IMR-90 (cell line): ENCODE data around the gene ARMC8. TPM values are rescaled to one million over a fixed set of nuclear protein-coding genes. Genes with fewer than 3 reads are reported as not detected.

Experiments
- ATAC-seq: fragments of 200-7000 bp; cut with Tn5 transposase; 2 replicates; pipeline ENCODE4 v1.9.1; 2020; ENCODE audit warnings: low read depth, mild to moderate bottlenecking, moderate library complexity
- BruUV-seq: library from RNA; stranded (reverse); fragments of 400-500 nt; replicated peaks from 2 replicates; lab custom pipeline; 2021; lab: Mats Ljungman, UMichigan
- CTCF ChIA-PET: fragments of 300-600 bp; formaldehyde crosslinking; extraction: SDS; loops from one replicate; lab custom pipeline; 2021; ENCODE audit warnings: antibody characterized with exemption; lab: Yijun Ruan, JAX
- POLR2A ChIA-PET: fragments of 300-600 bp; sonication (Branson Sonifier 250); formaldehyde crosslinking; loops from one replicate; lab custom pipeline; 2022; ENCODE audit warnings: antibody characterized with exemption; ENCODE audit not compliant: unreplicated experiment; lab: Charles Lee
- DNase-seq: peaks from one replicate; pipeline ENCODE4 v3.0.0; 2013
- H2AFZ ChIP-seq: replicated peaks from 2 replicates; pipeline ENCODE3; 2013; ENCODE audit warnings: low read length, mild to moderate bottlenecking; ENCODE audit not compliant: poor library complexity
- H2AK5ac ChIP-seq: 2 replicates; pipeline ENCODE4 v1.6.1; 2013; ENCODE audit warnings: low read depth, low read length, inconsistent platforms
- H2AK9ac ChIP-seq: replicated peaks from 2 replicates; pipeline ENCODE3; 2013; ENCODE audit warnings: mild to moderate bottlenecking, low read depth, low read length, moderate library complexity; ENCODE audit not compliant: poor library complexity
- H2BK120ac ChIP-seq: 2 replicates; pipeline ENCODE4 v1.6.1; 2013; ENCODE audit warnings: low read depth, low read length, inconsistent platforms
- H2BK15ac ChIP-seq: 3 replicates; pipeline ENCODE4 v1.6.1; 2013; ENCODE audit warnings: low read depth, low read length, inconsistent platforms
- H2BK20ac ChIP-seq: 2 replicates; pipeline ENCODE4 v1.6.1; 2013; ENCODE audit warnings: low read depth, mild to moderate bottlenecking, inconsistent platforms, low read length, moderate library complexity
- H2BK5ac ChIP-seq: 2 replicates; pipeline ENCODE4 v1.6.1; 2013; ENCODE audit warnings: mild to moderate bottlenecking, low read depth, low read length, inconsistent platforms; ENCODE audit not compliant: poor library complexity, severe bottlenecking
- H3K14ac ChIP-seq: replicated peaks from 2 replicates; pipeline ENCODE4 v1.6.1; 2013; ENCODE audit warnings: low read depth, low read length, inconsistent platforms
- H3K18ac ChIP-seq: 2 replicates; pipeline ENCODE4 v1.6.1; 2013; ENCODE audit warnings: low read depth, low read length, control low read depth
- H3K23ac ChIP-seq: 2 replicates; pipeline ENCODE4 v1.6.1; 2013; ENCODE audit warnings: low read depth, low read length, inconsistent platforms
- H3K27ac ChIP-seq: 2 replicates; pipeline ENCODE4 v1.5.1; 2013; ENCODE audit warnings: mild to moderate bottlenecking, control low read depth, low read length; ENCODE audit not compliant: insufficient read depth
- H3K27me3 ChIP-seq: 2 replicates; pipeline ENCODE4 v1.6.1; 2013; ENCODE audit warnings: low read length; ENCODE audit not compliant: control insufficient read depth, insufficient read depth
- H3K36me3 ChIP-seq: 2 replicates; pipeline ENCODE4 v1.6.1; 2013; ENCODE audit warnings: low read length, mixed read lengths; ENCODE audit not compliant: control insufficient read depth, insufficient read depth
- H3K4ac ChIP-seq: 2 replicates; pipeline ENCODE4 v1.6.1; 2013; ENCODE audit warnings: low read depth, low read length, inconsistent platforms
- H3K4me1 ChIP-seq: 2 replicates; pipeline ENCODE4 v1.6.1; 2013; ENCODE audit warnings: low read length, mixed read lengths; ENCODE audit not compliant: control insufficient read depth, insufficient read depth
- H3K4me2 ChIP-seq: 2 replicates; pipeline ENCODE4 v1.6.1; 2013; ENCODE audit warnings: low read depth, mild to moderate bottlenecking, control low read depth, low read length, moderate library complexity
- H3K4me3 ChIP-seq: 2 replicates; pipeline ENCODE4 v1.5.1; 2013; ENCODE audit warnings: low read depth, mild to moderate bottlenecking, control low read depth, low read length, moderate library complexity; ENCODE audit not compliant: insufficient read depth
- H3K56ac ChIP-seq: 2 replicates; pipeline ENCODE4 v1.6.1; 2013; ENCODE audit warnings: low read length, inconsistent platforms; ENCODE audit not compliant: insufficient read depth; ENCODE audit errors: extremely low read depth
- H3K79me1 ChIP-seq, 2 experiments: 2 replicates each; pipeline ENCODE4 v1.6.1; 2013; ENCODE audit warnings: low read length in 2 of 2, inconsistent platforms in 1 of 2, low read depth in 1 of 2
- H3K9ac ChIP-seq: 2 replicates; pipeline ENCODE4 v1.6.1; 2013; ENCODE audit warnings: low read depth, low read length, control low read depth
- H3K9me1 ChIP-seq: 2 replicates; pipeline ENCODE4 v1.6.1; 2013; ENCODE audit warnings: low read length, inconsistent platforms; ENCODE audit not compliant: insufficient read depth
- H3K9me3 ChIP-seq: 2 replicates; pipeline ENCODE4 v1.6.1; 2013; ENCODE audit warnings: low read length; ENCODE audit not compliant: control insufficient read depth, insufficient read depth
- H4K20me1 ChIP-seq: 2 replicates; pipeline ENCODE4 v1.6.1; 2013; ENCODE audit warnings: low read length, inconsistent platforms; ENCODE audit not compliant: insufficient read depth
- H4K5ac ChIP-seq: 2 replicates; pipeline ENCODE4 v1.6.1; 2013; ENCODE audit warnings: mild to moderate bottlenecking, low read depth, low read length, control low read depth
- H4K8ac ChIP-seq, 2 experiments: 2 replicates each; pipeline ENCODE4 v1.6.1; 2013; ENCODE audit warnings: low read depth in 2 of 2, low read length in 2 of 2, control low read depth in 1 of 2, inconsistent platforms in 1 of 2
- H4K91ac ChIP-seq: 2 replicates; pipeline ENCODE4 v1.6.1; 2013; ENCODE audit warnings: low read depth, low read length, inconsistent platforms; ENCODE audit not compliant: insufficient read depth
- BHLHE40 ChIP-seq: fragments of 150-350 bp; IDR thresholded peaks from 2 replicates; pipeline ENCODE4 v1.6.1; 2016; ENCODE audit warnings: mild to moderate bottlenecking, low read depth, low read length
- CEBPB ChIP-seq: IDR thresholded peaks from 2 replicates; pipeline ENCODE4 v1.6.1; 2012; ENCODE audit warnings: low read depth, low read length, improper control_type of control experiment
- CHD1 ChIP-seq: IDR thresholded peaks from 2 replicates; pipeline ENCODE4 v1.6.1; 2012; ENCODE audit warnings: low read depth, low read length, improper control_type of control experiment
- FOS ChIP-seq: fragments of 150-350 bp; IDR thresholded peaks from 2 replicates; pipeline ENCODE4 v1.6.1; 2016; ENCODE audit warnings: low read depth, low read length
- MAFK ChIP-seq: IDR thresholded peaks from 2 replicates; pipeline ENCODE4 v1.6.1; 2012; ENCODE audit warnings: low read depth, low read length, improper control_type of control experiment
- MAZ ChIP-seq: IDR thresholded peaks from 2 replicates; pipeline ENCODE4 v1.6.1; 2012; ENCODE audit warnings: low read depth, mild to moderate bottlenecking, low read length, improper control_type of control experiment, moderate library complexity, borderline replicate concordance
- MXI1 ChIP-seq: IDR thresholded peaks from 2 replicates; pipeline ENCODE4 v1.6.1; 2012; ENCODE audit warnings: low read depth, mild to moderate bottlenecking, low read length, moderate library complexity, borderline replicate concordance
- NFE2L2 ChIP-seq: fragments of 150-350 bp; IDR thresholded peaks from 2 replicates; pipeline ENCODE4 v1.6.1; 2016; ENCODE audit warnings: low read depth, mild to moderate bottlenecking, low read length
- POLR2A ChIP-seq: IDR thresholded peaks from 2 replicates; pipeline ENCODE4 v1.6.1; 2012; ENCODE audit warnings: mild to moderate bottlenecking, low read depth, low read length
- RAD21 ChIP-seq: IDR thresholded peaks from 2 replicates; pipeline ENCODE4 v1.6.1; 2012; ENCODE audit warnings: low read length, improper control_type of control experiment
- RCOR1 ChIP-seq: IDR thresholded peaks from 2 replicates; pipeline ENCODE4 v1.6.1; 2012; ENCODE audit warnings: mild to moderate bottlenecking, low read length, improper control_type of control experiment; ENCODE audit not compliant: insufficient replicate concordance
- RFX5 ChIP-seq: IDR thresholded peaks from 2 replicates; pipeline ENCODE4 v1.8.0; 2012; ENCODE audit warnings: low read depth, mild to moderate bottlenecking, low read length, moderate library complexity
- SMC3 ChIP-seq: fragments of 150-350 bp; IDR thresholded peaks from 2 replicates; pipeline ENCODE4 v1.6.1; 2016; ENCODE audit warnings: low read depth, mild to moderate bottlenecking, antibody characterized with exemption, low read length, moderate library complexity
- WGBS, 2 experiments: methylation state at CpG; one replicate each; pipeline versions ENCODE4 v1.1.5 to v1.1.7; 2013; ENCODE audit warnings: missing lambda C conversion rate in 2 of 2; ENCODE audit not compliant: insufficient read length in 1 of 2; ENCODE audit errors: extremely low coverage in 2 of 2; 5-methylcytosine and 5-hydroxymethylcytosine counted together
- dilution Hi-C: fragments of 300-500 bp; cut with HindIII; formaldehyde crosslinking; loops from one replicate; pipeline ENCODE4 v1.14.3; 2018; ENCODE audit warnings: low sequenced_read_pairs; ENCODE audit not compliant: unreplicated experiment
- in situ Hi-C: fragments of 300-500 bp; cut with MboI; formaldehyde crosslinking; loops from 3 replicates; pipeline ENCODE4 v1.14.3; 2019; ENCODE audit warnings: low sequenced_read_pairs, inconsistent platforms, mixed read lengths
- intact Hi-C: fragments of 100-400 bp; cut with micrococcal nuclease; formaldehyde crosslinking; loops from 2 replicates; pipeline ENCODE4 v1.10.0; 2022
- polyA plus RNA-seq, 3 experiments: library from polyadenylated mRNA; depleted of rRNA; stranded (reverse); fragments of >200 nt; gene quantifications; 2 replicates each; pipeline ENCODE4 v1.2.3, GENCODE V29; 2012; ENCODE audit warnings: low replicate concordance in 1 of 3
- total RNA-seq: library from RNA; depleted of rRNA; stranded (reverse); fragments of >200 nt; gene quantifications from 2 replicates; pipeline ENCODE4 v1.2.3, GENCODE V29; 2012
- TF ChIP-seq, protein P1 (sequence below): fragments of 150-350 bp; IDR thresholded peaks from 2 replicates; pipeline ENCODE4 v1.6.1; 2017; ENCODE audit warnings: mild to moderate bottlenecking, antibody characterized with exemption, low read length, low read depth
- TF ChIP-seq, protein P2 (sequence below): conservative IDR thresholded peaks from 2 replicates; pipeline ENCODE4 v1.5.1; 2012; ENCODE audit warnings: mild to moderate bottlenecking, low read depth, low read length, improper control_type of control experiment
- TF ChIP-seq, protein P3 (sequence below): fragments of 150-350 bp; IDR thresholded peaks from 2 replicates; pipeline ENCODE4 v1.6.1; 2016; ENCODE audit warnings: low read depth, mild to moderate bottlenecking, low read length, moderate library complexity, borderline replicate concordance

ARMC8 gene
- total and polyA plus RNA-seq, 2 of the 4 experiments (the other 2 are of a cell fraction) = 39.1 to 75.1 TPM

DNA sequence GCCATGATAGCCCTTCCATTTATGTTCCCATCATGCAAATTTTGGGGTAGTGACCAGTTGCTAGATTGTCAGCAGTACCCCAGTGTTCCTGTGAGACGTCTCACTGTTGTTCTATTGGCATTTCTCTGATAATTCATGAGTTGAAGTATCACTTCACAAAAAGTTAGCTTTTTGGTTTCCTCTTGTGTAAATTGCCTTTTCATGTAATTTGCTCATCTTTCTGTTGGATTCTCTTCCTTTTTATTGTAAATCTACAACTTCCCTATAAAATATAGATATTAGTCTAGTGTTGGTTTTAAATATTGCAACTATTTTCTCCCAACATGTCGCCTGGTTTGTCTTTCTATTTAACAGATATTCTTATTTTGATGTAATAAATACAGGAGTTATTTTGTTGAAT is 47.4 kb upstream of the ARMC8 start:
- Histone ChIP-seq H3K9me1 (no peaks in the 10 kb centered on the region), H2AFZ (no peak overlapping the region), H3K4ac (no peak overlapping the region), H3K18ac (no peak overlapping the region), H3K14ac (no peak overlapping the region), H3K9me3 (no peaks in the 10 kb centered on the region), H2BK5ac (no peak overlapping the region), H3K4me3 (no peak overlapping the region), H2BK120ac (no peak overlapping the region), H3K4me1 (peaks cover 3% of the 10 kb centered on the region), H3K27me3 (peaks cover 7% of the 10 kb centered on the region), H3K27ac (no peak overlapping the region), H2BK20ac (no peak overlapping the region), H3K23ac (no peak overlapping the region), H4K8ac (no peak overlapping the region), H2BK15ac (no peak overlapping the region), H4K5ac (no peak overlapping the region), H3K56ac (no peak overlapping the region), H3K79me1 (no peaks in the 10 kb centered on the region), H3K36me3 (no peaks in the 10 kb centered on the region), H4K91ac (no peak overlapping the region), H3K9ac (no peak overlapping the region), H4K20me1 (no peaks in the 10 kb centered on the region), H2AK5ac (no peak overlapping the region), H3K4me2 (no peak overlapping the region), H2AK9ac (no peak overlapping the region)
- in situ Hi-C loops = no loop called here
- BruUV-seq = no TSS peak
- dilution Hi-C loops = no loop called here
- TF ChIP-seq BHLHE40 (no peak), CHD1 (no peak), MAZ (no peak), RFX5 (no peak), NFE2L2 (no peak), FOS (no peak), MAFK (no peak), RAD21 (no peak), CEBPB (no peak), POLR2A (no peak), RCOR1 (no peak), MXI1 (no peak), SMC3 (no peak)
- TF ChIP-seq, protein P1, sequence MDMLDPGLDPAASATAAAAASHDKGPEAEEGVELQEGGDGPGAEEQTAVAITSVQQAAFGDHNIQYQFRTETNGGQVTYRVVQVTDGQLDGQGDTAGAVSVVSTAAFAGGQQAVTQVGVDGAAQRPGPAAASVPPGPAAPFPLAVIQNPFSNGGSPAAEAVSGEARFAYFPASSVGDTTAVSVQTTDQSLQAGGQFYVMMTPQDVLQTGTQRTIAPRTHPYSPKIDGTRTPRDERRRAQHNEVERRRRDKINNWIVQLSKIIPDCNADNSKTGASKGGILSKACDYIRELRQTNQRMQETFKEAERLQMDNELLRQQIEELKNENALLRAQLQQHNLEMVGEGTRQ = no peak
- TF ChIP-seq, protein P2, sequence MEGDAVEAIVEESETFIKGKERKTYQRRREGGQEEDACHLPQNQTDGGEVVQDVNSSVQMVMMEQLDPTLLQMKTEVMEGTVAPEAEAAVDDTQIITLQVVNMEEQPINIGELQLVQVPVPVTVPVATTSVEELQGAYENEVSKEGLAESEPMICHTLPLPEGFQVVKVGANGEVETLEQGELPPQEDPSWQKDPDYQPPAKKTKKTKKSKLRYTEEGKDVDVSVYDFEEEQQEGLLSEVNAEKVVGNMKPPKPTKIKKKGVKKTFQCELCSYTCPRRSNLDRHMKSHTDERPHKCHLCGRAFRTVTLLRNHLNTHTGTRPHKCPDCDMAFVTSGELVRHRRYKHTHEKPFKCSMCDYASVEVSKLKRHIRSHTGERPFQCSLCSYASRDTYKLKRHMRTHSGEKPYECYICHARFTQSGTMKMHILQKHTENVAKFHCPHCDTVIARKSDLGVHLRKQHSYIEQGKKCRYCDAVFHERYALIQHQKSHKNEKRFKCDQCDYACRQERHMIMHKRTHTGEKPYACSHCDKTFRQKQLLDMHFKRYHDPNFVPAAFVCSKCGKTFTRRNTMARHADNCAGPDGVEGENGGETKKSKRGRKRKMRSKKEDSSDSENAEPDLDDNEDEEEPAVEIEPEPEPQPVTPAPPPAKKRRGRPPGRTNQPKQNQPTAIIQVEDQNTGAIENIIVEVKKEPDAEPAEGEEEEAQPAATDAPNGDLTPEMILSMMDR = no peak
- TF ChIP-seq, protein P3, sequence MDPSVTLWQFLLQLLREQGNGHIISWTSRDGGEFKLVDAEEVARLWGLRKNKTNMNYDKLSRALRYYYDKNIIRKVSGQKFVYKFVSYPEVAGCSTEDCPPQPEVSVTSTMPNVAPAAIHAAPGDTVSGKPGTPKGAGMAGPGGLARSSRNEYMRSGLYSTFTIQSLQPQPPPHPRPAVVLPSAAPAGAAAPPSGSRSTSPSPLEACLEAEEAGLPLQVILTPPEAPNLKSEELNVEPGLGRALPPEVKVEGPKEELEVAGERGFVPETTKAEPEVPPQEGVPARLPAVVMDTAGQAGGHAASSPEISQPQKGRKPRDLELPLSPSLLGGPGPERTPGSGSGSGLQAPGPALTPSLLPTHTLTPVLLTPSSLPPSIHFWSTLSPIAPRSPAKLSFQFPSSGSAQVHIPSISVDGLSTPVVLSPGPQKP = no peak
- no CpG with 5 or more reads among the region's 2 CpGs for WGBS, 2 experiments
- ChIA-PET POLR2A (no interaction called here), CTCF (interaction anchor here (0.7 kb wide), 1 partner anchor 9 kb away, joined by 4 read pairs; no protein-coding TSS in a partner anchor)
- ATAC-seq (no peak), DNase-seq (no peak)
- intact Hi-C loops = no loop called here
